ENCODE data around the gene ARG2. TPM values are rescaled to one million over a fixed set of nuclear protein-coding genes. Genes with fewer than 3 reads are reported as not detected.

Gene ARG2
- total RNA-seq (10 to 100 TPM in 2 of 4 donors, 1 to 10 TPM in 2; 1.3 to 19.3 (median 8.0) TPM), polyA plus RNA-seq (100 to 1,000 TPM in 1 of 3 donors, 10 to 100 TPM in 1, 1 to 10 TPM in 1; 9.2 to 133 (median 32.6) TPM)
- long read RNA-seq, donor 1, partial matches to known transcripts, result 0 of 1 reads
- long read RNA-seq, donor 1, other reads (novel, unspliced or antisense), result 0 of 1 reads
- long read RNA-seq, donor 2, partial matches to known transcripts, result 0 of 4 reads
- long read RNA-seq, donor 2, other reads (novel, unspliced or antisense), result 2 of 4 reads

DNA sequence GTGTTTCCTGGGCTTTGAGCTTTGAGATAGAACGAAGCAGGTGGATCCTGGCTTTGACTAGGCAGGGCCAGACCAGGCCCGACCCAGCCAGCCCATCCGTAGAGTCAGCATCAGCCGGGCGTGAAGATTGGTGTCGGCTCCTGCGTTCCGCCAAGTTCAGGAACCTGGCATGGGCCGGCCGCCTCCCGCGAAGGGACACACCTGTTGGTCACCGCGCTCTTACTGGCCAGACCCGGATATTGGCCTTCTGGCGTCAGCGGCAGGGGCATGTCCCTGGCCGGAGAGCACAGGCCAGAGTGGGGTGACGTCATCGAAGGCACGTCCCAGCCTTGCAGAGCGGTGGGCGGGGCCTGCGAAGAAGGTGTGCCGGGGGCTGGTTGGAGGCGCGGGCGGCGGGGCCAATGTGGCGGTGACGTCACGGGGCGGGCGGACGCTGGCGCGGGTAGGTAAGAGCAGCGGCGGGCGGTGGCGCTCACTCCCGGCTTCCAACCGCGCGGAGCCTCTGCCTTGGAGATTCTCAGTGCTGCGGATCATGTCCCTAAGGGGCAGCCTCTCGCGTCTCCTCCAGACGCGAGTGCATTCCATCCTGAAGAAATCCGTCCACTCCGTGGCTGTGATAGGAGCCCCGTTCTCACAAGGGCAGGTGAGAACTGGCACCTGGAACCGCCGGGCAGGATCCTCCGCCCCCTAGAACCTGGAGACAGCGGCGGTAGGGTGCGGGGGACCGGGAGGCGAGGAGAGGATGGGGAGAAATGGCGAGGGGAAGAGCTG, at the start of gene ARG2:
Gene ARG2 (plus strand): TSS at position 475 of the 771 bp plus-strand sequence. CDS start 58 bp downstream, at position 533.
- TF ChIP-seq, protein P1, sequence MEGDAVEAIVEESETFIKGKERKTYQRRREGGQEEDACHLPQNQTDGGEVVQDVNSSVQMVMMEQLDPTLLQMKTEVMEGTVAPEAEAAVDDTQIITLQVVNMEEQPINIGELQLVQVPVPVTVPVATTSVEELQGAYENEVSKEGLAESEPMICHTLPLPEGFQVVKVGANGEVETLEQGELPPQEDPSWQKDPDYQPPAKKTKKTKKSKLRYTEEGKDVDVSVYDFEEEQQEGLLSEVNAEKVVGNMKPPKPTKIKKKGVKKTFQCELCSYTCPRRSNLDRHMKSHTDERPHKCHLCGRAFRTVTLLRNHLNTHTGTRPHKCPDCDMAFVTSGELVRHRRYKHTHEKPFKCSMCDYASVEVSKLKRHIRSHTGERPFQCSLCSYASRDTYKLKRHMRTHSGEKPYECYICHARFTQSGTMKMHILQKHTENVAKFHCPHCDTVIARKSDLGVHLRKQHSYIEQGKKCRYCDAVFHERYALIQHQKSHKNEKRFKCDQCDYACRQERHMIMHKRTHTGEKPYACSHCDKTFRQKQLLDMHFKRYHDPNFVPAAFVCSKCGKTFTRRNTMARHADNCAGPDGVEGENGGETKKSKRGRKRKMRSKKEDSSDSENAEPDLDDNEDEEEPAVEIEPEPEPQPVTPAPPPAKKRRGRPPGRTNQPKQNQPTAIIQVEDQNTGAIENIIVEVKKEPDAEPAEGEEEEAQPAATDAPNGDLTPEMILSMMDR (IDR thresholded peaks at IDR 0.05), result no peak
- intact Hi-C loops (cut with DNase I), result loop anchor here (2.0 to 5.0 kb wide), 3 partner anchors 47 to 83 kb away; partner anchors contain the start of gene RDH12 (in 2 of the 2)
- Histone ChIP-seq H3K27ac (peak within 1 kb of the TSS; percentile 74), H3K27me3 (ENCODE audit: insufficient read depth in 3 of 3, low read length in 2 of 3) (no peaks in the 10 kb centered on the region), H3K36me3 (ENCODE audit: insufficient read depth in 1 of 2, low read depth in 1 of 2) (no peaks in the 10 kb centered on the region), H3K4me1 (peaks cover 19% of the 10 kb centered on the region), H3K9me3 (no peaks in the 10 kb centered on the region), H3K4me3 (peak within 1 kb of the TSS; percentile 76)
- peak; percentile 95 to 97 for DNase-seq
- 0 to 1% (median 0%) methylated on average over 61 to 62 of the region's 62 CpGs for WGBS, 3 donors
- ATAC-seq, result peak; percentile 95 to 97 (median 96)

DNA sequence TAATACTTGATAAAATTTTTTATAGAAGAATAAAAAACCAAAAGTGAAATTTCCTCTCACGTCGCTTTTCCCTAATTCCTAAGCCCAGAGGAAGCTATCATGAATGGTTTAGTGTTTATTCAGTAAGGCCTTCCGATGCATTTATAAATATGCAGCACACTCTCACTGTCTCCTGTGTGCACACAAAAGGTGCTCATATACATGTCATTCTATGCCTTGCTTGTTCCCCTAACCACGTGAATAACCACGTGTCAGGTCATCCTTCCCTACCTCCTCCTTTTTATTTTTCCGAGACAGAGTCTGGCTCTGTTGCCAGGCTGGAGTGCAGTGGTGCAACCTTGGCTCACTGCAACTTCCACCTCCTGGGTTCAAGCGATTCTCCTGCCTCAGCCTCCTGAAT, 49.3 kb upstream of the ARG2 start:
- no peak overlapping the region for H3K4me3 ChIP-seq
- no peaks in the 10 kb centered on the region for H3K36me3 ChIP-seq (ENCODE audit: insufficient read depth in 1 of 2, low read depth in 1 of 2)
- TF ChIP-seq, protein P1 (IDR thresholded peaks at IDR 0.05), result no peak
- 76 to 83% (median 78%) methylated on average over 7 of the region's 7 CpGs for WGBS, 3 donors
- no peak overlapping the region for H3K27ac ChIP-seq
- ATAC-seq (no peak), DNase-seq (no peak)
- intact Hi-C loops (cut with DNase I), result loop anchor here (2.0 kb wide), 1 partner anchor 144 kb away; no protein-coding TSS in a partner anchor
- peaks cover 15% of the 10 kb centered on the region for H3K4me1 ChIP-seq
- no peaks in the 10 kb centered on the region for H3K27me3 ChIP-seq (ENCODE audit: insufficient read depth in 3 of 3, low read length in 2 of 3)
- no peaks in the 10 kb centered on the region for H3K9me3 ChIP-seq

DNA sequence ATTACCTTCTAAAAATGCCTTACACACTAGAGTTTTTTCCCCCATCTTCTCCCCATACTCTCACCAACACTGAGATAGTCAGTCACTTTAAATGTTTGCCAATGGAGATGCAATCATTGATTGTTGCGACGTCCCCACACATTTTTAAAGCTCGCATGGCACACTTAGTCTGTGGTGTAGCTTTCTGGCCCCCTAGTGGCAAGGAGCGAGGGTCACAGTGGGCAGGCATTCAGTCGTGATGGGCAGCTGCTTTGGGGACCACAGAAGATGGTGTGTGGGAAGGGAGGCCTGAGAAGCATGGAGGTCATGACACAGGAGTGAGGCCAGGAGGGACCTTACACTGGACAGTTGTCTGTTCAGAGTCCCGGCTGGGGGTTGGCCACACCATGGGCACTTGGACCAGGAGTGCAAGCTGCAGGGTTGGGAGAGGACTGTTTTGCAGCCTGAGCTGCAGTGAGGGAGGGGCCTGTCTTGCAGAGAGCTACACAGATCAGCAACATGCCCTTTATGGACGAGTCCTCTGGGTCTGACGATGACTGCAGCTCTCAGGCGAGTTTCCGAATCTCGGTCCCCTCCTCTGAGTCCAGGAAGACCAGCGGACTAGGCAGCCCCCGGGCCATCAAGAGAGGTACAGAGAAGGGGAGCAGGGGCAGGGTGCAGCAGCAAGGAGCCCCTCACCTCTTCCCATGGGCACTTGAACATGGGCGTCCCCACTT, 48.3 kb upstream of the ARG2 start:
- H3K9me3 ChIP-seq, result no peaks in the 10 kb centered on the region
- H3K36me3 ChIP-seq (ENCODE audit: insufficient read depth in 1 of 2, low read depth in 1 of 2), result peaks cover 0 to 4% of the 10 kb centered on the region in 2 donors
- no peak overlapping the region for H3K4me3 ChIP-seq
- H3K4me1 ChIP-seq, result peaks cover 11% of the 10 kb centered on the region
- WGBS, 3 donors, result 36 to 40% (median 40%) methylated on average over 12 to 14 of the region's 14 CpGs
- TF ChIP-seq, protein P1 (IDR thresholded peaks at IDR 0.05), result peak; percentile 82
- no peak overlapping the region for H3K27ac ChIP-seq
- DNase-seq, result peak; percentile 61 to 79
- peak; percentile 68 to 84 (median 74) for ATAC-seq
- H3K27me3 ChIP-seq (ENCODE audit: insufficient read depth in 3 of 3, low read length in 2 of 3), result no peaks in the 10 kb centered on the region
- intact Hi-C loops (cut with DNase I), result loop anchor here (1.0 to 2.0 kb wide), 2 partner anchors 45 to 145 kb away; no protein-coding TSS in a partner anchor

DNA sequence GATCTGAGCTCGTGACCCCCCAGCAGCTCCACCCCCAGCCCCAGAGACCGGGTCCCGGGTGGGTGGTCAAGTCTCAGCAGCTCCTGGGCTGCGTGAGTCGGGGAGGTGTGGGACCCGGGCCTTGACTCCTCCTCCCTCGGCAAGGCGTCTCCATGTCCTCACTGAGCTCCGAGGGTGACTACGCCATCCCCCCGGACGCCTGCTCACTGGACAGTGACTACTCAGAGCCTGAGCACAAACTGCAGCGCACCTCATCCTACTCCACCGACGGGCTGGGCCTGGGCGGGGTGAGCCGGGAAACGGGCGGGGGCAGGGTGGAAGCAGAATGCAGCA, 47.8 kb upstream of the ARG2 start:
- peaks cover 6% of the 10 kb centered on the region for H3K4me1 ChIP-seq
- ATAC-seq (no peak), DNase-seq (no peak)
- 87 to 91% (median 87%) methylated on average over 19 of the region's 19 CpGs for WGBS, 3 donors
- TF ChIP-seq, protein P1 (IDR thresholded peaks at IDR 0.05), result no peak
- no peak overlapping the region for H3K4me3 ChIP-seq
- intact Hi-C loops (cut with DNase I), result loop anchor here (1.0 to 2.0 kb wide), 2 partner anchors 46 to 145 kb away; no protein-coding TSS in a partner anchor
- no peaks in the 10 kb centered on the region for H3K9me3 ChIP-seq
- no peaks in the 10 kb centered on the region for H3K27me3 ChIP-seq (ENCODE audit: insufficient read depth in 3 of 3, low read length in 2 of 3)
- no peak overlapping the region for H3K27ac ChIP-seq
- H3K36me3 ChIP-seq (ENCODE audit: insufficient read depth in 1 of 2, low read depth in 1 of 2), result peaks cover 0 to 4% of the 10 kb centered on the region in 2 donors
